CD4-positive, alpha-beta T cell treated with Interleukin-15 for 1 hour (primary cell): Measurements from ENCODE around the gene GPALPP1.
A peak's percentile ranks its signal among the peaks of the same experiment; 100 is the strongest.
"Not testable (repeated sequence)": the region's sequence is repeated elsewhere in the genome, so short reads cannot be mapped to it uniquely, and the experiment has no call there.

Experiments used
- DNase-seq: peaks from one replicate; pipeline ENCODE4 v3.0.0-alpha.2; 2020

The GPALPP1 gene

GRCh38 chr13:45007823-45008222 lies 18.5 kb downstream of the GPALPP1 start:
- DNase-seq: no peak

GRCh38 chr13:45011198-45011597 lies 21.9 kb downstream of the GPALPP1 start:
- DNase-seq: no peak

DNA sequence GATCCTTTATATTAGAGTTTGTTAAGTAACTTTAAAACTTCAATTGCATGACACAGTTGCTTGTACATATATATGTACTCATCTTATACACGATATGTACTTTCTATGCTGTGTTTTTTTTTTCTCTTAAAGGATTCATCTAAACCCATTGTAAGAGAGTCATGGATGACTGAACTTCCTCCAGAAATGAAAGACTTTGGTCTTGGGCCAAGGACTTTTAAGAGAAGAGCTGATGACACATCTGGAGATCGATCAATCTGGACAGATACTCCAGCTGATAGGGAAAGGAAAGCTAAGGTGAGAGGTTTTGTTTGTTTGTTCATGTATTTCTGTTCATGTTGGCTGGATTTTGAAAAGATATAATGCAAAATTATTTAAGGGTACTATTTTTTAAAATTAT lies 26.0 kb downstream of the GPALPP1 start:
- DNase-seq: no peak

DNA sequence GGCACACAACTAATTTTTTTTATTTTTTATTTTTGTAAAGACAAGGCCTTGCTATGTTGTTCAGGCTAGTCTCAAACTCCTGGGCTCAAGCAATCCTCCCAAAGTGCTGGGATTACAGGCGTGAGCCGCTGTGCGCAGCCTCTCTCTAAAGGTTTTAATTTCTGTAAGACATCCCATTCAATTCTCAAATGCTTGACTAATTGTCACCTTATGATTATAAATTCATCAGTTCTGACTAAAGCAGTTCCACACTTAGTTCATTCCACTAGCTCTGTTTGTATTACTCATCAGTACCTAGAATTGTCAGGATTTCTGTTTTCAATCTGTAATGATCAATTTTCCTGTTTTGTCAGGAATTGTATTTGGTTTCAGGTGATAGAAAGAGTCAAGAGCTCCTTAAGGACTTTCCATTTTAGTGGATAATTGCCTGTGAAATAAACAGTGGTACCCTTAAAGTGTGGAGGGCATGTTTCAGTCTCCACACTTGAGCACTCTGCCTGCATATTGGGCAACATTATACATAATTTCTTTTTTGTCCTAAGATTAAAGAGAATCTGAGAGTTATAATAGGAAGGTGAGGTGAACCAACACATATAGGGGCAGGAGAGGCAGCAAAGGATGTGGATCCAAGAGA lies 27.6 kb downstream of the GPALPP1 start:
- no peak for DNase-seq

GRCh38 chr13:45019981-45020380 lies 30.6 kb downstream of the GPALPP1 start:
- DNase-seq: not testable (repeated sequence)

GRCh38 chr13:45021250-45021649 lies 31.9 kb downstream of the GPALPP1 start:
- no peak for DNase-seq

DNA sequence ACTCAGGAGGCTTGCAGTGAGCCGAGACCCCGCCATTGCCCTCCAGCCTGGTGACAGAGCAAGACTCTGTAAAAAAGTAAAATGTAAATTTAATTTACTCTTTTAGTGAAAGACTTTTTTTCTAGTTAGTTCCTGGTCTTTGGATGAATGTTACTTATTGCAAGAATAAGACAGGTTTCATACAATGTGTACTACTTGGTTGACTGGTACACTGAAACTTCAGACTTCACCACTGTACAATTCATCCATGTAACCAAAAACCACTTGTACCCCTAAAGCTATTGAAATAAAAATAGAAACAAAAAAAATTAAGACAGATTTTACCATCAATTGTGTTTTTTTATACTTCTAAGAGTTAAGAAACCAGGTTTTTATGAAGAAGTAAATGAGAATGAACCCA lies 35.5 kb downstream of the GPALPP1 start:
- DNase-seq: no peak

- no peak for DNase-seq
Measured at GRCh38 chr13:45034342-45034741, 45.0 kb downstream of the GPALPP1 start.

DNA sequence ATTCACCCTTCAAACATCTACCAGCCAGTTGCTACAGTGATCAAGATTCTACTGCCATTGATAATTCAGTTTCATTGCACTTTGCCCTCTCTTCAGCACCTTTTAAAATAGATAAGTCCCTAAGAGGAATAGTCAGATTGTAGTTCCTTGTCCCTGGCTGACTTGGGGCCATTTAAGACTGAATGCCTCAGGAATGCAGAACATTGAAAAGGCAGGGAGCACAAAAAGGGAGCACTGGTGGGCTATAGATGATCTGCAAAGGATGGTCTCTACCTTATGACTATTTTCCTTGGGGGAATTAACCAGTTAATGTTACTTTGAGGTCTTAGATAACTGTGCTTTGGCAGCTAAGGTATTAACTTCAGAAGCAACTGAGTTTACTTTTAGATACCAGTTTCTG lies 46.9 kb downstream of the GPALPP1 start:
- DNase-seq: no peak

GRCh38 chr13:45040173-45040572 lies 50.8 kb downstream of the GPALPP1 start:
- DNase-seq: no peak

- DNase-seq: no peak
Measured at GRCh38 chr13:45040622-45041021, 51.3 kb downstream of the GPALPP1 start.

DNA sequence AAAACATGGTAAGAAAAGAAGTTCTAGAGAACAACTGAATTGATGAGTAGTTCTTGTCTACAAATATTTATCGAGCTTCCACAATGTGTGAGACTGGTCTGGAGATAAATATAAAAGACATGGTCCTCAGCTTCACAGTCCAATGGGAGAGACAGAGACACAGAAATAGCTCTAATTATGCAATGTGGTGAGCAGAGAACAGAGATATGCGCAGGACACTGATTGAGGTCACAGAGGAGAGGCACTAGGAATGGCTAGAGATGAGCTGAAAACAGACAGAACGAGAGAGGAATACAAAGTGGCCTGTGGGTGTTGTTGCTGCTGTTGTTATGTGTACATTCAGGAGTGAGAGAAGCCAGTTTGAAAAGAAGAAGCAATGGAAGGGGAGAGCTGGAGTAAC lies 53.2 kb downstream of the GPALPP1 start:
- no peak for DNase-seq

GRCh38 chr13:45046445-45046844 lies 57.1 kb downstream of the GPALPP1 start:
- DNase-seq: no peak

DNA sequence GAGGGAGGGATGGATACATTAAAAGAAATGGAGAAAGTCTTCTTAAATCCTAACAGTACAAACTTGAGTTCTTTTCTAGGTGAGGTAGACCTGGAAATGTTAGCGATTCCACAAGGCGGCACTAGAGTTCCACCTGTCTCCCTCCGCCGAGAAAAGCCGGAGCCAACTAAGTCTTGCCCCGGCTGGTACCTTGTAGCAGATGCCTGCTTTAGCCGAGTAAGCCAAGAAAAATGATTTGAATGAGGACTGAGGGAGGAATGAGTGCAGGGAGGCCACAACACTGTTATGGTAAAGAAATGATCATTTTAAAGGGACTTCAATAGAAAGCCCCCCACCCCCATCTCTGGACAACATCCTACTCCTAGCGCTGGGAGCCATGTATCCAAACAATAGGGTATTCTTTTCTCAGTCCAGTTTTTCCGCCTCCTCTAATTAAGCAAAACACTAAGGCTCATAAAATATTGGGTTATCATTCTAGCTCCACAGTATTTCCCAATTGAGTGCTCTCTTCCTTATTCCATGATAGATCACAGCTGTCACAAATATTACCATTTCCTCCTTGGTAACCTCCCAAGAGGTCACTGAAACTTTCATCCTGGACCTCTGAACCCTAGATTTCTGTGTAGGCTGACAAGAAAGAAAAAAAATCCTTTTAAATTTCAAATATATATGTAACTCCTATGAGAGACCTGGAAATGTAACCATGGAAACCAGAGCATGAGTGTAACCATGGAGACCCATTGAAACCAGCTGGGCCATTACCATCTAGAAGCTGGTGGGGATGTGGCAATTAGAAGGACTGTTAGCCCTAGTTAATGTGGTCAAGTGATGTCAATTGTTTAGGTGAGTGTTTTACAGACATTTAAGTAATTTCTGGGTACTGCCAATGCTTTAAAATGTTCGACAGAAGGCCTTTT lies 58.3 kb downstream of the GPALPP1 start:
- DNase-seq: peak; percentile 73

DNA sequence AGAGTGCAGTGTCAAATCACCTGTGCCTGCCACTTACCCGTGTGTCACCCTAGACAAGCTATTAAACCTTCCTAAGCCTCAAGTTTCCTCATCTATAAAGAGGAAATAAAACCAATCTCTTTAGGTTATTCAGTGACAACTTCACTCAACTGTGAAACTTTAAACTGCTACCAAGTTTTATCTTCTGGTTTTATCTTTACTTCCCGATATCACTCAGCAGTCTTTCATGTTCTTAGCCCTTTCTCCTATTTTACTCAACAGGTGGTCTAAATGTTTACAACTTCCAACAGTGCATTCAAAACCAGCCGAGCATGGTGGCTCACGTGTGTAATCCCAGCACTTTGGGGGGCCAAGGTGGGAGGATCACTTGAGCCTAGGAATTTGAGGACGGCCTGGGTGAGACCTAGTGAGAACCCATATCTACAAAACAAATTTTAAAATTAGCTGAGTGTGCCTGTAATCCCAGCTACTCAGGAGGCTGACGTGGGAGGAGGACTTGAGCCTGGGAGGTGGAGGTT lies 59.6 kb downstream of the GPALPP1 start:
- DNase-seq: no peak

DNA sequence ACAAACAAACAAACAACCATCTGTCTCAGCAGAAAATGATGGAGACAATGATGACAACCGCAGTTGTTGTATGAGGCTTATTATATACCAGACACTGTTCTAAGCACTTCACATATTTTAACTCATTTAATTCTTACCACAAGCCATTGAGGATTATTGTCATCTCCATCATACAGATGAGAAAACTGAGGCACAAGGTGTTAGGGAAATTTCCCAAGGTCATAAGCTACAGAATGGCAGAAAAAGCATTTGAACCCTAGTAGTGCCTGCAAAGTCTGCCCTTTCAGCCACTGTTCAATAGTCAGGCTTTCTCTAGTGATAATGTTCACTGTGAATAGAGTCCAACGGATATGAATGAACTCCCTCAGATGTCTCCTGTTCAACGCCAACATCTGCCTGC lies 60.1 kb downstream of the GPALPP1 start:
- no peak for DNase-seq

GRCh38 chr13:45051315-45051714 lies 62.0 kb downstream of the GPALPP1 start:
- no peak for DNase-seq

DNA sequence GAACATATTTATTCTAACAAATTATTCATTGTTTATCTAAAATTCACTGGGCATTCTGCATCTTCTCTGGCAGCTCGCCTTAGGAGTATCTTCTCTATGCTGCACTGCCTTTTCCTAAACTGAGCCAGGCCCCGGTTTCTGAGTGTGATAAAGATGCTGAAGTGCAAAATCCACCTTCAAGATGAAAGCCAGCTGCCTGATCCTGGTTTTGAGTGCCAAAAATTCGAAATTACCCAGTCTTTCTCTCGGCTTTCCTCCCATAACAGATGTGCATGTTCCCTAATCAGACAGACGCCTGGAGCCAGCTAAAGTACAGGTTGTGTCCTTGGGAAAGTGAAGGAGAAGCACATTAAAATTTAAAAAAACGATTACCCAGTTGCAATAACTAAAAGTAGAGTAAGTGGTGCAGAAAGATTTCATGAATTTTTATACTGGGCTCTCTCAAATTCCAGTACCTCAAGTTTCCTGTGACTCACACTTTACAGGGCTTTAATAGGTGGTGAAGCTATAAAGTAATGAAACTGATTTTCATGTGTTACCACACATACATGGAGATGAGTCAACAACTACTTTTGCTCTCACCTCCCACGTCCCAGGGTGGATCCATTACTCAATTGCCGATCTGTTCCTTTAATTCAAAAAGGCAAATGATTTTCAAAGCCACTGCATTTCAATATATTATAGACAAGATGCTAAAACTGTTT lies 66.0 kb downstream of the GPALPP1 start:
- no peak for DNase-seq

GRCh38 chr13:45055902-45056648 lies 66.7 kb downstream of the GPALPP1 start:
- no peak for DNase-seq

DNA sequence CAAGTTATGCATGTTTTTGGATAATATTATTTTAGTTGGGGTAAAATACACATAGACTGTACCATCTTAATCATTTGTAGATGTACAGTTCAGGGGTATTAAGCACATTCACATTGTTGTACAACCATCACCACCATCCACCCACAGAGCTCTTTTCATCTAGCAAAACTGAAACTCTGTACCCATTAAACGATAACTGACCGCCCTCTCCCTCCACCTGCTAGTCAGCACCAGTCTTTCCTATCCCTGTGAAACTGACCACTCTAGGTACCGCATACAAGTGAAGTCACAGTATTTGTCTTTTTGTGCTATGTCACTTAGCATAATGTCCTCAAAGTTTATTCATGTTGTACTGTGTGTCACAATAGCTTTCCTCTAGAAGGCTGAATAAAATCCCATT lies 70.7 kb downstream of the GPALPP1 start:
- no peak for DNase-seq

GRCh38 chr13:45063261-45063860 lies 74.0 kb downstream of the GPALPP1 start:
- DNase-seq: no peak

GRCh38 chr13:45063889-45064288 lies 74.6 kb downstream of the GPALPP1 start:
- not testable (repeated sequence) for DNase-seq
